HG03066 (cell line): ENCODE results near the gene BAIAP3.
"Not testable (repeated sequence)": the region's sequence is repeated elsewhere in the genome, so short reads cannot be mapped to it uniquely, and the experiment has no call there.

Experiments used
- ATAC-seq: cut with Tn5 transposase; IDR thresholded peaks from one replicate; pipeline ENCODE4 v1.9.1; 2021; ENCODE audit warnings: low read depth; ENCODE audit not compliant: unreplicated experiment

BAIAP3 gene, protein sequence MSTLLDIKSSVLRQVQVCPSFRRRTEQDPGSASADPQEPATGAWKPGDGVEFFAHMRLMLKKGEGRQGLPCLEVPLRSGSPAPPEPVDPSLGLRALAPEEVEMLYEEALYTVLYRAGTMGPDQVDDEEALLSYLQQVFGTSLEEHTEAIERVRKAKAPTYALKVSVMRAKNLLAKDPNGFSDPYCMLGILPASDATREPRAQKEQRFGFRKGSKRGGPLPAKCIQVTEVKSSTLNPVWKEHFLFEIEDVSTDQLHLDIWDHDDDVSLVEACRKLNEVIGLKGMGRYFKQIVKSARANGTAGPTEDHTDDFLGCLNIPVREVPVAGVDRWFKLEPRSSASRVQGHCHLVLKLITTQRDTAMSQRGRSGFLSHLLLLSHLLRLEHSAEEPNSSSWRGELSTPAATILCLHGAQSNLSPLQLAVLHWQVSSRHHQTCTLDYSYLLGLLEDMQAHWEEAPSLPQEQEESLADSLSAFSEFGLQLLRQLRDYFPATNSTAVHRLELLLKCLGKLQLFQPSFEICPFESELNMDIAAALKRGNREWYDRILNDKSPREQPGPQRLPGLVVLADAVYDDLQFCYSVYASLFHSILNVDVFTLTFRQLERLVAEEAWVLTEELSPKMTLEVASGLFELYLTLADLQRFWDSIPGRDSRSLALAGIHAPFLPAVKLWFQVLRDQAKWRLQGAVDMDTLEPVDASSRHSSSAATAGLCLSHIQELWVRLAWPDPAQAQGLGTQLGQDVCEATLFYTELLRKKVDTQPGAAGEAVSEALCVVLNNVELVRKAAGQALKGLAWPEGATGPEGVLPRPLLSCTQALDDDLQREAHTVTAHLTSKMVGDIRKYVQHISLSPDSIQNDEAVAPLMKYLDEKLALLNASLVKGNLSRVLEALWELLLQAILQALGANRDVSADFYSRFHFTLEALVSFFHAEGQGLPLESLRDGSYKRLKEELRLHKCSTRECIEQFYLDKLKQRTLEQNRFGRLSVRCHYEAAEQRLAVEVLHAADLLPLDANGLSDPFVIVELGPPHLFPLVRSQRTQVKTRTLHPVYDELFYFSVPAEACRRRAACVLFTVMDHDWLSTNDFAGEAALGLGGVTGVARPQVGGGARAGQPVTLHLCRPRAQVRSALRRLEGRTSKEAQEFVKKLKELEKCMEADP

DNA sequence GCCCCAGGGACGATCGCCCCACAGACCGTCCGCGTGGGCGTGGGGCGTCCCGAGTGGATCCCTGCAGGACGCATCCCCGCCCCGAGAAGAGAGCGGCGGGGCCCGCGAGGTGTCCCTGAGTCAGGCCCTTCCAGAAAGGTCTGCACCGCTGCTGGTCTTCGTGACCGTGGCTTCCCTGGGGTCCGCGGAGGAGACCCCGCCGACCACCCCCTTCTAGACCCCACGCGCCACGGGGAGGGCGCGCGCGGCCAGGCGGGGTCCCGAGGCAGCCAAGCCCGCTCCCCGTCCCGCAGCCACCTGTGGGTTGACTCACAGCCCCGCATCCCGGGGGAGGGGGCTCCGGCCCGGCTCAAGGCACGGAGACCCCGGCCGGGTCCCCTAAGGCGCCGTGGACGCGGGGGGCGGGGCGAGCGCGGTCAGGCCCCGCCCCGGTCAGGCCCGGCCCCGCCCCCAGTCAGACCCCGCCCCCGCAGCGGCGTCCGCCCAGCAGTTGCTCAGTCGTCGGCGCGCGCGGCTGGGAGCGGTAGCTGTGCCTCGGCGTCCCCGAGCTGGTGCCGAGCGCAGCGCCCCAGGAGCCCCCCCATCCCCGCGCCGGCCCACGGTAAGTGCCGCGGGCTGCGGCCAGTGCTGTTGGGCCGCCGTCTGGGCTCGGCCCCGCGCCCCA lies at the start of gene BAIAP3:
Gene BAIAP3, plus strand, starts transcription at position 497 of the 664 bp plus-strand sequence. CDS start 4,905 bp downstream, outside the sequence.
- no peak for ATAC-seq

DNA sequence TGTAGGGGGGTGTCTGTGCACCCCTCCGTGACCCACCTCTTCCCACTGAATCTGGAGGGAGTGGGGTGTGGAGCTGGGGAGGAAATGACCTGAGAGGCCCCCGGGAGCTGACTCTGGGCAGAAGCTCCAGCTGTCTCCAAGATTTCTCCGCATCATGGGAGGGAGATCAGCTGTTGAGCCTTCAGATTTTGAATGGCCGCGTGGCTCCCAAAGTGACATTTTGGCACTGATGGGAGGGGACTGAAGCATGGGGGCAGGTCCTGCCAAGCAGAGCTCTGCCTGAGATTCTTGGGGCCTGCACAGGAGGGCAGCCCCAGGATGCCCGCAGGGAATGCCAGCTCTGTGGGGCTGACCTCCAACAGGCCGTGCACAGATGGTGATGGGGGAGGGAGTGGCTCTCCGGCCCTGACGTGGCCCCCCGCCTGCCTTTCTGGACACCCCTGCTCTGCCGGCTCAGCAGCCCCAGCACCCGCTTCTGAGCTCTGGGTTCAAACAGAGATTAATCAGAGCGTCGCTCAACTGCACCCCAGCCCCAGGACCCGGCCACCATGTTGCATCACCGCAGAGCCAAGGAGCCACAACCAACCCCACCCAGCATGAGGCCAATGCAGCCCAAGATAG lies 49.3 kb upstream of the BAIAP3 start:
- ATAC-seq = no peak

DNA sequence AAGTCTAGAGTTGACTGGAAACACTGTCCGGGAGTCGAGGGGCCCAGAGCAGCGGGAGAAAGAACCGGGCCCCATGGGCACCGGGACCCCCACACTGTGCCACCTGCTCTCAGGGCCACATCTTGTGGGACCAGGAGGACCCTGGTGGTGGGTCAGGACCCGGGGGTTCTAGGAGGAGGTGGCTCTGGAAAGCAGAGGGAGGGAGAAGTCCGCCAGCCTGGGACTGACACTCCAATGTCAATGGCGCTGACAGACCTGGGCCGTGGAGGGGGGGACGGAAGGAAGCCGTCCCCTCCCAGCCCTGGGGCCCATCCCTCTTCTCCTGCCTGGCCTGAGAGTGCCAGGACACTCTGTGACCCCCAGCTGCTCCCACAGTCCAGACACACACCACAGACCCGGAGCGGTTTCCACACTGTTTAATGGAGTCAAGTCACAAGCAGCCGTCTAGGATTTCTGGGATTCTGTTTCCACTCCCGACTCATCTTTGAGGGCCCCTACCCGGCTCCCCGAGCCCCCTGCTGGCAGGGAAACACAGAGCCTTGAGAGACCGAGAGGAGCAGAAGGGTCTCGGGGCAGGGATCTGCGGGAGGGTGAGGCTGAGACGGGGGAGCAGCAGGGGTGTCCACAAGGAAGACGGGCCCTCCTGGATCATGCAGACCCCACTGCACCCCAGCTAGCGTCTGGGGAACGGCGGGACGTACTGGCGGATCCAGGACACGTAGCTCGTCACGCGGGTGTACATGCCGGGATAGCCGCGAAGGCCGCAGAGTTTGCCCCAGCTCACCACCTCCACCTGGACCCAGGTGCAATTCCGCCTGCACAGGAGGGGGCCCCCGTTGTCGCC lies 47.6 kb upstream of the BAIAP3 start:
- no peak for ATAC-seq

DNA sequence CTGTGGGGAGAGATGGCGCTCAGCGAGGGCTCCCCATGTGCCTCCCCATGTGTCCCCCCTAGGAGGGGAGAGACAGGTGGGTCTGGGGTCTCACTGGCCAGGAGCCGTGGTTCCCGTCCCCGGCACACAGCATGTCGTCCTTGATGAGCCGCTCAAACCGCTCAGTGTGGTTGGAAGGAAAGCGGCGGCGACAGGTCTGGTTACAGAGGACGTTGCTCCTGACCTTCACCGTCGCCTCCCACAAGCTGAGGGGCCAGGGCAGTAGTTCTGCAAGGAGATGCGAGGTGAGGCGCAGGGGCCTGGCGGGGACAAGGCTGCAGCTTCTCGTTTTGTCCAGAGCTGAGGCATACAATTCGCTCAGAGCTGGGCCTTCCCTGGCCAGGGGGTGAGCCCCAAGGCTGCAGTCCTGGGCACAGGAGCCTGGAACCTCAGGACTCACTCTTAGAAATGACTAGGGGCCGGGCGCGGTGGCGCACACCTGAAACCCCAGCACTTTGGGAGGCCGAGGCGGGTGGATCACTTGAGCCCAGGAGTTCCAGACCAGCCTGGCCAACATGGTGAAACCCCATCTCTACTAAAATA lies 46.8 kb upstream of the BAIAP3 start:
- no peak for ATAC-seq

DNA sequence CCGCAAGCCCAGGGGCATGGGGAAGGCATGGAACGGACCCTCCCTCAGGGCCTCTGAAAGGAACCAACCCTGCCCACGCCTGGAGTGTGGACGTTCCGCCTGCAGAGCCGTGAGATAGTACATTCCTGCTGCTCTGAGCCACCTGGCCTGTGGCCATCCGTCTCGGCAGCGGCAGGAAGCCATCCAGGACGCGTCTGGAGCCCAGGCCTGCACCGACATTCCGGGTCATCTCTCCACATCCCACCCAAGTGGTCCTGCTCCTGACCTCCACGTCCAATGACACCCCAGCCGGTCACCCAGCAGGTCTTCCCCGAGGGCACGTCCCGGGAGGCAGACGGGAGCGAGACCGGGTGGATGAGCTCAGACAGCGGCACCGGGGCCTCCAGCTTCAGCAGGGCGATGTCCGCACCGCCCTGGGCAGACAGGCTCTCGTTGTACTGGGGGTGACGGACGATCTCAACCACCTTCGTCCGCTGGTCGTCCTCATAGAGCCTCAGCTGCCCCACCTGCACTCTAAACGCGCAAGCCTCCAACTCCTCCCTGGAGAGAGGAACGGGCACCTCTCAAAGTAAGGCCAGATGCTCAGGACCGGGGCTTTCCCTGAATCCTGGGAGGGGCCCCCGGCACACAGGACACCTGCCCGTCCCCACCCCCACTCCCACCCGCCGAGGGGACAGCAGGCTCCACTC lies 45.3 kb upstream of the BAIAP3 start:
- ATAC-seq = no peak

DNA sequence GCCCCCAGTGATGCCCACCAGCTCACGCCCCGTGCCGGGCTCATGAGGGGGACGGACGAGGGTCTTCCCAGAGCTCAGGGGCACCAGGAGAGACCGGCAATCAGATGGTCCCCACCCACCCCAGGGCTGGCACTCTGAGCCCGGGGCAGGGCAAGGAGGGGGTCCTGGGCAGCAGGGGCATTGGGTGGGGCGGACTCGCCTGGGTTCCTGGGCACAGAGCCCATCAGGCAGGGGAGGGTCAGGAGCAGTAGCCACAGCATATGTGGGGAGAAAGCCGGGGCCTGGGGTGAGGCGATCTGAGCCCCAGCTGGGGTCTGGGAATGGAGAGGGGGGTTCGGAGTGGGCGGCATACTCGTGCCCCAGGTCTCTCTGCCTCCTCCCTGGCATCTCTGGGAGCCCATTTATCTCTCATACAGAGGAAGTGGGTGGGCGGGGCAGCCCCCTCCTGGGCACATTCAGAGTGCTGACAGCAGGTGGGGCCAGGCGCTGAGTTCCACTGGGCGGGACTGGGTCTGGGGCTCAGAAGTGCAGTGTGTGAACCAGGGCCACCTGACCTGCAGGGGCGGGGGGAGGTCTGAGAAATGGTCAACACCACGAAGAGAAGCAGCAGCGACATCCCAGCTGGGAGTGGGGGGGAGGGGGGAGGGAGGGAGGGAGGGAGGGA lies 44.5 kb upstream of the BAIAP3 start:
- no peak for ATAC-seq

DNA sequence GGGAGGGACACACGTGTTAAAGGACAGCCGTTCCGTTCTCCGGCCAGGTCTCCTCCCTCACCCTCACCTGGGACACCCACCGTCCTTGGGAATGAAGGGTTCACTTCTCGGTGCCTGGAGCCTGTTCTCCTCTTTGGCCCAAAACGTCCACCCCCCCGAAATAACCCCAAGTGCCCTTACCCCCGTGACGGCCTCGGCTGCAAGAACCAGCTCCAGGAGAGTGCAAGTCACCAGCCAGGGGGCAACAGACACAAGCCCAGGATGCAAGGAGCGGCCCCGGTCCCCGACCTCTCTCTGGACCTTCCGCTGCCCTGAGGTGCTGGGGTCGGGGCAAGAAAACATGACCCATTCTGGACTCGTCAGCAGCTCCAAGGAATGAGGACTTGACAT lies 44.0 kb upstream of the BAIAP3 start:
- ATAC-seq = no peak

DNA sequence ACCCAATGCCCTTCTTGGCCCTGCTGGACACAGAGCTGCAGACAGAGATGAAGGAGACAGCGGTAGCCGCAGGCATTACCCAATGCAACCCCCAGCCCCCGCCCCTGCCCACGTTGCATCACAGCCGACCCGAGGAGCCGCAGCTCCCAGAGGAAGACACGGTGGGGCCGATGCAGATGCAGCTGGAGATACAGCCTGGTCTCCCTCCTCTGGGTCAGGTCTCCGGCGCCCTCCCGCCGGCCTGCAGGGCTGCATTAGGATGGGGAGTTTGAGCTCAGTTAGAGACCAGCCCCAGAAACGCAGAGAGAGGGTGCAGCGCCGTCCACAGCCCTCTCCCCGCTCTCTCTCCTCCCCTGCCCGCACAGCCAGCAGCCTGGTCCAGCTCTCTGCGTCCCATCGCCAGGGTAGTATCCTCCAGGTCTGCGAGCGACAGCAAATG lies 43.4 kb upstream of the BAIAP3 start:
- ATAC-seq = no peak

DNA sequence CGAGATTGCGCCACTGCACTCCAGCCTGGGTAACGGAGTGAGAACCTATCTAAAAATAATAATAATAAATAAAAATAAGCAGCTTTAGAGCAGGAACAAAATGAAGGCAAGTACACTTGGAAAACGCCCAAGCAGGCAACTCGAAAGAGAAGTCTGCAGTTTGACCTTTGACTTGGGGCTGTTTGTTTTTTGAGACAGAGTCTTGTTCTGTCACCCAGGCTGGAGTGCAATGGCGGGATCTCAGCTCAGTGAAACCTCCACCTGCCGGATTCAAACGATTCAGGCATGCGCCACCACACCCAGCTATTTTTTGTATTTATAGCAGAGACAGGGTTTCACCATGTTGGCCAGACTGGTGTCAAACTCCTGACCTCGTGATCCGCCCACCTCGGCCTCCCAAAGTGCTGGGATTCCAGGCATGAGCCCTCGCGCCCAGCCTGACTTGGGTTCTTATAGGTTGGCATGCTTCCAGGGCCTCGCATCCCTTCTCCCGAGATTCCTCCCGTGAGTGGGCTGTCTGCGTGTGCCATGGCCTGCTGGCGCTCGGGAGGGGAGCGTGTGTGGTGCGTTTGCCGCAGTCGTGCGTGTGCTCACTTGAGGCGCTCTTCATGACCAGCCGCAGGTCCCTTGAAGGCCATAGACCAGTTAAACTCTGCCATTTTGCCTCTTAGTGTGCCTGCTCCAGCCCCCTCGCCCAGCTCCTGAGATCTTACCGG lies 42.4 kb upstream of the BAIAP3 start:
- ATAC-seq = no peak

DNA sequence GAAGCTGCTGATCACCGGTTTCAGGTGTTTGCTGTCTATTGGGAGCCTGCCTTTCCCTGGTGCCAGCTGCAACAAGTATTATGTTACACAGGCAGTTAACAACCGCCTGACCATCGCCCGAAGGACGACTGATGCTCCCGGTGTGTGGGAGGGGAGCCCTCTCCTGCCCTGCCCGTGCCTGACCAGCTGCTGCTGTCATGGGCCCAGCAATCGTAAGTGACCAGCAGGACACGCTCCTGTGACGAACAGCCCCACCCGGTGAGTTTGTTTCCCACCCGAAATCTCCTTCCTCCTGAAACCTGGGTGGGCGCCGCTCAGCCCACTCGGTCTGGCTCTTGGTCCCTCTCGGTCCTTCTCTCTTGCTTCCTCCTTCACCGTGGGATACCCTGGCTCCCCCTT lies 41.9 kb upstream of the BAIAP3 start:
- ATAC-seq = no peak

DNA sequence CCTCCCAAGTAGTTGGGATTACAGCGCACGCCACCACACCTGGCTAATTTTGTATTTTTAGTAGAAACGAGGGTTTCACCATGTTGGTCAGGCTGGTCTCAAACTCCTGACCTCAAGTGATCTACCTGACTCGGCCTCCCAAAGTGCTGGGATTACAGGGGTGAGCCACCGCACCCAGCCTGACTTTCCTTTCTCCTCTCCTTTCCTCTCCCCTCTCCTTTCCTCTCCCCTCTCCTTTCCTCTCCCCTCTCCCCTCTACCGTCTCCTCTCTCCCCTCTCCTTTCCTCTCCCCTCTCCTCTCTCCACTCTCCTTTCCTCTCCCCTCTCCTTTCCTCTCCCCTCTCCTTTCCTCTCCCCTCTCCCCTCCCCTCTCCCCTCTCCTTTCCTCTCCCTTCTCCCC lies 41.2 kb upstream of the BAIAP3 start:
- ATAC-seq = not testable (repeated sequence)

DNA sequence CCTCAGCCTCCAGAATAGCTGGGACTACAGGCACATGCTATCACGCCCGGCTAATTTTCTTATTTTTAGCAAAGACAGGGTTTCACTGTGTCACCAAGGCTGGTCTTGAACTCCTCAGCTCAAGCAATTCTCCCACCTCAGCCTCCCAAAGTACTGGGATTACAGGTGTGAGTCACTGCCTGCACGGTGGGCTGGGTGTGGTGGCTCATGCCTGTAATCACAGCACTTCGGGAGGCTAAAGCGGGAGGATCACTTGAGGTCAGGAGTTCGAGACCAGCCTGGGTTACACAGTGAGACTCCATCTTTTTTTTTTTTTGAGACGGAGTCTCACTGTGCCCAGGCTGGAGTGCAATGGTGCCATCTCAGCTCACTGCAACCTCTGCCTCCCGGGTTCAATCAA lies 40.6 kb upstream of the BAIAP3 start:
- ATAC-seq = not testable (repeated sequence)

DNA sequence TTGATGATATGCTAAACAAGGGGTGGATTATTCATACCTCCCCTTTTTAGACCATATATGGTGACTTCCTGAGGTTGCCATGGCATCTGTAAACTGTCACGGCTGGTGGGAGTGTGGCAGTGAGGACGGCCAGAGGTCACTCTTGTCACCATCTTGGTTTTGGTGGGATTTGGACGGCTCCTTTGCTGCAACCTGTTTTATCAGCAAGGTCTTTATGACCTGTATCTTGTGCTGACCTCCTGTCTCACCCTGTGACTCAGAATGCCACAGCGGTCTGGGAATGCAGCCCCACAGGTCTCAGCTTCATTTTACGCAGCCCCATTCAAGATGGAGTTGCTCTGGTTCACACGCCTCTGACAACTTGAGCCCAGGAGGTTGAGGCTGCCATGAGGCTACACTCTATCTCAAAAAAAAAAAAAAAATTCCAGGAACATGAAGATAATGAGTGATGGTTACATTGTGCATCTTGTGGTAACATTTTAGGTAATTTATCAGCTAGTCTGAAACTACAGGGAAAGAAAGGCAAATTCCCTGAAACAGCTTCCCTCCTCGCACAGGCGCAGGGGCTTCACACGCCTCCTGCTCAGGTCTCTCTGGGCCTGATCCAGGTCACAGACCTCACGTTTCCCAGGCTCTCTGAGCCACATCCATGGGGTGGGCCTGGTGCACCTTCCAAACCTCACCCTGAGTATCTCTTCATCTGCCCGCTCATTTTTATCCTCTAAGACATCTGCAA lies 39.4 kb upstream of the BAIAP3 start:
- no peak for ATAC-seq

DNA sequence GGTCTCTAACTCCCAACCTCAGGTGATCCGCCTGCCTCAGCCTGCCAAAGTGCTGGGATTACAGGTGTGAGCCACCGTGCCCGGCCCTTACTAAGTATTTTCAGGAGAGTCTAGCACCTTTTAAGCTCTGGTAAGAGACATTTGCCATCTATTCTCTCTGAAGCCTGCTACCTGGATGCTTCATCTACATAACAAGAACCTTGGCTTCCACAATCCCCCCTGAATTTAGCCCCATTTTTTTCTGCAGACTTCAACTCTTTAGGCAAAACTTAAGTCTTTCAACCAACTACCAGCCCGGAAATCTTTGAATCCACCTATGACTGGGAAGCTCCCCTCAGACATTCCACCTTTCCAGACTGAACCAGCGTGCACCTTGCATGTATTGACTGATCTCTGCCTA lies 38.0 kb upstream of the BAIAP3 start:
- ATAC-seq = no peak

DNA sequence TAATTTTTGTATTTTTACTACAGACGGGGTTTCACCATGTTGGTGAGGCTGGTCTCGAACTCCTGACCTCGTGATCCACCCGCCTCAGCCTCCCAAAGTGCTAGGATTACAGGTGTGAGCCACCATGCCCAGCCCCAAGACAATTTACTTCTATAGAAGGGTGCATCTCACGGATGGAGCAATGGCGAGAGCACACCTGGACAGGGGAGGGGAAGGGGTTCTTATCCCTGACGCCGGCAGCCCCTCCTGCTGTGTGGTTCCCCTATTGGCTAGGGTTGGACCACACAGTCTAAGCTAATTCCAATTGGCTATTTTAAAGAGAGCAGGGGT lies 36.8 kb upstream of the BAIAP3 start:
- not testable (repeated sequence) for ATAC-seq

DNA sequence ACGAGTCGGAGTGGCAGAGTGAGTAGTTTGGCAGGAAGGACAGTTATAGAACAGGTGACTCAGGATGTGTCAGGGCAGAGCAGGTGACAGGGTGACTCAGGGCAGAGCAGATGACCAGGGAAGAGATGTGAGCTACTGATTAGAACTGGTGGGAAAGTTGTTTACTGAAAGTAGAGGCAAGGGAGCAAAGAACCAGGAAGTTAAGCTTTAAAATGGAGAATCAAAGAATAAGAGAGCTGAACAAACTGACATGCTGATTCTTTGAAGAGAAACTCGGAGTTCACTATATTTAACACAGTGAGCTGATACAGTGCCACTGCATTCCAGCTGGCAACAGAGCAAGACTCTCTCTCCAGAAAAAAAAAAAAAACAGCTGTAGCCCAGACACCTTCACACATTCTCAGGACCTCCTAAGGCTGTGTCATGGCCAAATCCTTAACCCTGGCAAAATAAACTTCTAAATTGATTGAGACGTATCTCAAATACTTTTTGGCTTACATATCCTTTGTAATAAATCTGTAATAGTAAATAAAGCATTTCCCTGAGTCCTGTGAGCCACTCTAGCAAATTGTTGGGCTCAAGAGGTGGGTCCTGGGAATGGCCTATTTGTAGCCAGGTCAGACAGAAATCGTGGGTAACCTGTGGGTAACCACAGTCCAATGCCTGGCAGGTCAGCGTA lies 36.3 kb upstream of the BAIAP3 start:
- no peak for ATAC-seq
